ENCODE data around the gene DOCK1.
"Not testable (repeated sequence)": the region's sequence is repeated elsewhere in the genome, so short reads cannot be mapped to it uniquely, and the experiment has no call there.

DOCK1 gene

DNA sequence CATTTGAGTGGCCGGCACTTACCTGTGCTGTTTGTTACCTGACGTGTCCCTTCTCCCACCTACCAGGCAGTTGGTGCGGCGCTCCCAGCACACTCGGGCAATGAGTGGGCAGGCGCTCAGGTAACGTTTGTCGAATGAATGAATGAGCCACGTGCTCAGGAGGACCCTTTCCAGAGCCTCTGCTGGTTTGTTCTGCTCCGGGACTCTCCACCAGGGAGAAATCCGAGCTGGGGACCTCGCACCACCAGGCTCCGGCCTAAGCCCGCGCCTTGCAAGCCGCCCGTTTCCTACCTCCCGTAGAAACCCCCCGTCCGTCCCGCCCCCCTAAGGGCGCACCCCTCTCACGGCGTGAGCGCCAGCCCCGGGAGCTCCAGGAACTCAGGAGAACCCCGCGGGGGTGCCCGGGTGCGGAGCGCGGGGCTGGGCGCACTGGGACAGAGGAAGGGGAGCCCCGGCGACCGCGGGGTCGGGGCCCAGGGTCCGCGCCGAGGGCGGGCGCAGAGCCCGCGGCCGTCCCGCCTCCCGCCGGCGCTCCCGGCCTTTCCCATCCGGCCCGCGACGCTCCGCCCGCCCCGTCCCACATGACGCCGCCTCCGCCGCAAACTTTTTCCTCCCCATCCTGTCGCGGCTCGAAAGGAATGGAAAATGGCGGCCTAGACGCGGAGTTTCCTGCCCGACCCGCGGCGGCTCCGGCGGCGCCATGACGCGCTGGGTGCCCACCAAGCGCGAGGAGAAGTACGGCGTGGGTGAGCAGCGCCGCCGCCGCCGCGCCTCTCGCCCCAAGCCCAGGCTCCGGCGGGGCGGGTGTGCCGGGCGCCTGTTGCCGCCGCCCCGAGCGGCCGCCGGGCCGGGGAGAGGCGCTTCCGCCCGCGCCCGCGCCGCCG, at the start of gene DOCK1:
Gene DOCK1, plus strand, starts transcription at position 611 of the 884 bp plus-strand sequence. Its CDS starts 90 bp downstream, at position 701.
- no peak for DNase-seq (ENCODE audit: low read depth in 2 of 2)

DNA sequence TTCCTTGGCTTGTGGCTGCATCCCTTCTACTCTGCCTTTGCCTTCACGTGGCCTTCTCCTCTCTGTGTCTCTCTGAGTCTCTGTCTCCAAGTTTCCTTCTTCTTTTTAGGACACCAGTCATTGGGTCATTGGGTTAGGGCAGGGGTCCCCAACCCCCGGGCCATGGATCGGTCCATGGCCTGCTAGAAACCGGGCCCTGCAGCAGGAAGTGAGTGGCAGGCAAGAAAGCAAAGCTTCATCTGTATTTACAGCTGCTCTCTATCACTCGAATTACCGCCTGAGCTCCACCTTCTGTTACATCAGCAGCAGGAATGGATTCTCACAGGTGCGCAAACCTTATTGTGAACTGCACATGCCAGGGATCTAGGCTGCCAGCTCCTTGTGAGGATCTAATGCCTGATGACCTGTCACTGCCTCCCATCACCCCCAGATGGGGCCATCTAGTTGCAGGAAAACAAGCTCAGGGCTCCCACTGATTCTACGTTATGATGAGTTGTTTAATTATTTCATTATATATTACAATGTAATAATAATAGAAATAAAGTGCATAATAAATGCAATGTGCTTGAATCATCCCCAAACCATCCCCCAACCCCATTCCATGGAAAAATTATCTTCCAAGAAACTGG, 47.9 kb upstream of the DOCK1 start:
- DNase-seq (ENCODE audit: low read depth in 2 of 2), result no peak

DNA sequence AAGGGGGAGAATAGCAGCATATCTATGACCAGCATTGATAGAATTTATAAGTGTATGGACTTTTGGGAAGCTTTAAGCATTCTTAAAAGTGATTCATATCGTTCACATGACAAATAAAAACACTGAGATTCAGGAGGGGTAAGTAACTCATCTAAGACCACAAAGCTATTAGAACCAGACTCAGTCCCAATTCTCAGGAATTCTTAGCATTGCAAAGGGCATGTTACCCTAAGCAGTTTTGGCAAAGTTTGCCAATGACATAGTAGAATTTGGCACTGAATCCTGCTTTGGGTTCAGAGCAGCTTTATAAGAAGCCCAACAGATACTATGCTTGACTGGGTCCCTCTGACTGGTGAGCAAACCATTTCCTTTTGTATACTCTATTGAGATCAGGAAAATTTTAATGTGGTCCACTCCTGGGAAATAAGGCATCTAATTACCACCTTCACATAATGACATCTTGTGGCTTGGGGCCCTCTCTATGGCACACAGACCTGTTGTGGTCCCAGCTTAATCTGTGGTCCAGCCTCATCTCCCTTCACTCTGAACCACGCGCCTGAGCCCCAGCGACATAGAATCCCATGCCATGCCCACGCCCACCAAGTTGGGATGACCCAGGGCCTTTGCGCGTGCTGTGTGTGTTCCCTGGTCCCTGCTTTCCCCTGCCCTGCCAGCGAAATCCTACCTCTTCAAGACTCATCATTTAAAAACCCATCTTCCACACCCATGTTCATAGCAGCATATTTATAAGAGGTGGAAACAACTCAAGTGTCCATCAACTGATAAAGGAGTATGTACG, 37.5 kb upstream of the DOCK1 start:
- no peak for DNase-seq (ENCODE audit: low read depth in 2 of 2)

DNA sequence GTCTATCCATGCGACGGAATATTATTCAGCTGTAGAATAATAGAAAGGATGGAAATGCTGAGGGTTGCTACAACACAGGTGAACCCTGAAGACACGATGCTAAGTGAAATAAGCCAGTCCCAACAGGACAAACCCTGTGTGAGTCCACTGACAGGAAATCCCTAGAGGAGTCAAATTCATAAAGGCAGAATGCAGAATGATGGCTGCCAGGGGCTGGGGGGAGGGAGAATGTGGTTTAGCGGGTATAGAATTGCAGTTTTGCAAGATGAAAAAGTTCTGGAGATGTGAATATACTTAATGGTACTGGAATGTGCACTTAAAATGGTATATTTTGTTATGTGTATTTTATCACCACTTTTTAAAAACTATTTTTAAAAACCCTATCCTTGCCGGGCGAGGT, 36.9 kb upstream of the DOCK1 start:
- DNase-seq (ENCODE audit: low read depth in 2 of 2), result no peak

DNA sequence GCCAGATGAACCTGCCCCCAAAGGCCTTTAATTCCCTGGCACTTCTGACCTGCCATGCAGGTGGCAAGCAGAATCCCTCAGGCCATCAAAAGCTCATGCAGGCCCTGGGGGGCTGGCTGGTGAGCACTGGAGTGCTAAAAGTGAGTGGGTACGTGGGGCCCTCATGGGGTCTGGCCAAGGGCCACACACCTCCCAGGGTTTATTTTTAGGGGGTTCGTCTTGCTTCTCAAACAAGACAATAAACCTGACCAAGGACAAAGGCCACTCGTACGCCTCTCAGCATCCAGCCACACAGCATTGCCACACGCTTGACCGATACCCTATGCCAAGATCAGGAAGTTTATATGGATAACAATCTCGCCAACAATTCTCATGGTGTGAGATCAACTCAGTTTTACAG, 33.1 kb upstream of the DOCK1 start:
- no peak for DNase-seq (ENCODE audit: low read depth in 2 of 2)

DNA sequence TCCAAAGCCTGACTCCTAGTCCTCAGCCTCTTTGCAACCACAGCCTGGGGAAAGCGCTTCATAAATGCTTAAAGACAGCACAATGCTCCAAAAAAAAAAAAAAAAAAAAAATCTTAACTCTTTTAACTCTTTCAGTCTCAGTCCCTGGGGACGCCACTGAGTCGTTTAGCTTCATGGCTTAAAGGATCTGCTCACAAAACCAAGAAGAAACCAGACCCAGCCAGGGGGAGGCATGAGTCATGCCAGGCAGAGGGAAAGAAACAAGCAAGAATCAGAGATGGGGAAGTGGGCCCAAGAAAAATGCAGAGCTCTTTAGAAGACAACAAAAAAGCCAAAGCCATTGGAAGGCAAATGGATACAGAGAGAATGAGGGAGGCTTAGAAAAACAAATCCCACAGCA, 32.5 kb upstream of the DOCK1 start:
- DNase-seq (ENCODE audit: low read depth in 2 of 2), result no peak

DNA sequence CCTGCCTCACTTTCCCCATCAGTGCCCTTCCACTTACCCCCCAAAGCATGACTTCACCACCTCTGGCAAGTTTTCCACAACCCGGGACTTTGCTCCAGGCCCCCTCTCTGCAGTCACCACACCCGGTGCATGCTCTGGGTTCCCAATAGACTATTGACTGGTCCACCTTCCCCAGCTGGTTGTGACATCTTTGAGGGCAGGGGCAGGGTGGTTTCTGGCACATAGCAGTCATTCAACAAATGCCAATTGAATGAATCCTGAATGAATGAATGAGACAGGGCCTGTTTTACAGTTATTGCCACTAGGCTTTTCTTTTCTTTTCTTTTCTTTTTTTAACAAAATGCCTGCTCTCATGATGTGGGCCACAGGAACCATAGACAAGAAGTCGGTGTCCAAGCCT, 28.8 kb upstream of the DOCK1 start:
- no peak for DNase-seq (ENCODE audit: low read depth in 2 of 2)

DNA sequence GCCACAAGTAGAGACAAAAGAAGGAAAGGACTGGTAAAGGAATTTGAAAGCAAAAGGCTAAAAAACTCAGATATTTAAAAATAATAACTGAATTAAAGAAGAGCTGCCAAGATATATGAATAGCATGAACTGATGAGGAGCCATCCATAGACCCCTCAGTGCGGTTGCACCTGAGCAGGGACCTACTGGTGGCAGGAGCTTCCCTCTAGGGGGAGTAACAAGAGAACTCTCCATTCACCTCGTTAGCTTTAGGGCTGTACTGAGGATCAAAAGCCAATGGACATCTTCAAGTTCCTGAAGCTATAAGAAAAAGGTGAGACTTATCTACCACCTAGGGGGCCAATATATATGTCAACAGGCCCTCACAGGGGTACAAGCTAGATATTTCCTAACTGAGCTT, 27.8 kb upstream of the DOCK1 start:
- no peak for DNase-seq (ENCODE audit: low read depth in 2 of 2)

DNA sequence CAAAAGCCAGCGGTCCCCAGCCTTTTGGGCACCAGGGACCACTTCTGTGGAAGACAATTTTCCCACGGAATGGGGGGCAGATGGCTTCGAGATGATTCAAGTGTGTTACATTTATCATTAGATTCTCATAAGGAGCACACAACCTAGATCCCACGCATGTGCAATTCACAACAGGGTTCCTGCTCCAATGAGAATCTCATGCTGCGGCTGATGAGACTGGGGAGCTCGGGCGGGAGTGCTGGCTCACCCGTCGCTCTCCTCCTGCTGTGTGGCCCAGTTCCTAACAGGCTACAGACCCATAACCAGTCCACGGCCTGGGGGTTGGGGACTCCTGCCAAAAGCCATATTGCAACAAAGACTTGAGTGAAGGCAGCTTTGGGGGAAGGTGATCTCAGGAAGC, 26.6 kb upstream of the DOCK1 start:
- no peak for DNase-seq (ENCODE audit: low read depth in 2 of 2)

DNA sequence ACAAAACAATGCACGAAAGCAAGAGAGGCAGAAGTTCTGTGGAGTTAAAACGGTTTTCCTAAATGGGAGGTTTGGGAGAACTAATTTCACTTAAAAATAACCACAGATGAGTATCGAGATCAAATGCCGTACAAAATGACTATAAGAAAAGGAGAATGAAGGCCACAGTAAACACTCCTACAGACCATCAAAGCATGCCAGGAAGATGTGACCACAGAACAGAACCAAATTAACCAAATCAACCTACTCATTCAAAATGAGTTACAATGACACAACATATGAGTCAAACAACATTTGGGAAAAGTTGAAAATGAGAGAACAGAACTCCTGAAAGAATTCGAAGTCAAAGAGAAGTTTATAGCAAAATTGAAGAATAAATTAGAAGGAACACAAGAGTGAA, 24.3 kb upstream of the DOCK1 start:
- DNase-seq (ENCODE audit: low read depth in 2 of 2), result no peak

DNA sequence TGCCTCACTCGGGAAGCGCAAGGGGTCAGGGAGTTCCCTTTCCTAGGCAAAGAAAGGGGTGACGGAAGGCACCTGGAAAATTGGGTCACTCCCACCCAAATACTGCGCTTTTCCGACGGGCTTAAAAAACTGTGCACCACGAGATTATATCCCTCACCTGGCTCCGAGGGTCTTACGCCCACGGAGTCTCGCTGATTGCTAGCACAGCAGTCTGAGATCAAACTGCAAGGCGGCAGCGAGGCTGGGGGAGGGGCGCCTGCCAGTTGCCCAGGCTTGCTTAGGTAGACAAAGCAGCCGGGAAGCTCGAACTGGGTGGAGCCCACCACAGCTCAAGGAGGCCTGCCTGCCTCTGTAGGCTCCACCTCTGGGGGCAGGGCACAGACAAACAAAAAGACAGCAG, 23.2 kb upstream of the DOCK1 start:
- DNase-seq (ENCODE audit: low read depth in 2 of 2), result not testable (repeated sequence)

DNA sequence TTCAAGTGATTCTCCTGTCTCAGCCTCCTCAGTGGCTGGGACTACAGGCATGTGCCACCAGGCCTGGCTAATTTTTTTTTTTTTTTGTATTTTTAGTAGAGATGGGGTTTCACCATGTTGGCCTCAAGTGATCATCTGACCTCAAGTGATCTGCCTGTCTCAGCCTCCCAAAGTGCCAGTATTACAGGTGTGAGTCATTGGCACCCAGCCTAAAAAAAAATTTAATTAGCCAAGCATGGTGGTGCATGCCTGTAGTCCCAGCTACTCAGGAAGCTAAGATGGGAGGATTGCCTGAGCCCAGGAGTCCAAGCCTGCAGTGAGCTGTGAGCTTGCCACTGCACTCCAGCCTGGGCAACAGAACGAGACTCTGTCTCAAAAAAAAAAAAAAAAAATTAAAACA, 16.8 kb upstream of the DOCK1 start:
- not testable (repeated sequence) for DNase-seq (ENCODE audit: low read depth in 2 of 2)

DNA sequence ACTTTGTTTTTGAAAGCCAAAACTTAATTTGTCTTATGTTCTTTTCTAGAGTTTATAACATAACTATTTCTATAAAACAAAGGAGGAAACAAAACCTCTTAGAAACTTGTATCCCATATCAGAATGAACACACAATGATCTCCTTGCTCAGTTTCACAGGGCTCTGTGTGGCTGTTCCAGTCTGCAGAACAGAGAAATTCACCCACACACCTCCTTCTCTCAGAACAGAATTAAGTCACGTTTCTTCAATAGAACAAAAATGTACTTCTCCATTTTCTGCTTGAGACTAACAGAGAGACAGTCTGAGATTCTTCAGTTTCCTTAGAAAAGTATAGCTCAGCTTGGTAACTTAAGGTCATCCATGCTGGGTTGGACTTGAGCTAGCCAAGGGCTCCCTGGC, 15.8 kb upstream of the DOCK1 start:
- DNase-seq (ENCODE audit: low read depth in 2 of 2), result no peak

DNA sequence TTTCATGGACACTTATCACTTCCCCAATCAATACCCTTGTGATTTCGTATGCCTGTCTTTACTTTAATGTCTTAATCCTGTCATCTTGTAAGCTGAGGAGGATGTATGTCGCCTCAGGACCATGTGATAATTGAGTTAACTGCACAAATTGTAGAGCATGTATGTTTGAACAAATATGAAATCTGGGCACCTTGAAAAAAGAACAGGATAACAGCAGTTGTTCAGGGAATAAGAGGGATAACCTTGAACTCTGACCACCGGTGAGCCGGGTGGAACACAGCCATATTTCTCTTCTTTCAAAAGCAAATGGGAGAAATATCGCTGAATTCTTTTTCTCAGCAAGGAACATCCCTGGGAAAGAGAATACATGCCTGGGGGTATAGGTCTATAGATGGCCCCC, 14.4 kb upstream of the DOCK1 start:
- DNase-seq (ENCODE audit: low read depth in 2 of 2), result not testable (repeated sequence)

DNA sequence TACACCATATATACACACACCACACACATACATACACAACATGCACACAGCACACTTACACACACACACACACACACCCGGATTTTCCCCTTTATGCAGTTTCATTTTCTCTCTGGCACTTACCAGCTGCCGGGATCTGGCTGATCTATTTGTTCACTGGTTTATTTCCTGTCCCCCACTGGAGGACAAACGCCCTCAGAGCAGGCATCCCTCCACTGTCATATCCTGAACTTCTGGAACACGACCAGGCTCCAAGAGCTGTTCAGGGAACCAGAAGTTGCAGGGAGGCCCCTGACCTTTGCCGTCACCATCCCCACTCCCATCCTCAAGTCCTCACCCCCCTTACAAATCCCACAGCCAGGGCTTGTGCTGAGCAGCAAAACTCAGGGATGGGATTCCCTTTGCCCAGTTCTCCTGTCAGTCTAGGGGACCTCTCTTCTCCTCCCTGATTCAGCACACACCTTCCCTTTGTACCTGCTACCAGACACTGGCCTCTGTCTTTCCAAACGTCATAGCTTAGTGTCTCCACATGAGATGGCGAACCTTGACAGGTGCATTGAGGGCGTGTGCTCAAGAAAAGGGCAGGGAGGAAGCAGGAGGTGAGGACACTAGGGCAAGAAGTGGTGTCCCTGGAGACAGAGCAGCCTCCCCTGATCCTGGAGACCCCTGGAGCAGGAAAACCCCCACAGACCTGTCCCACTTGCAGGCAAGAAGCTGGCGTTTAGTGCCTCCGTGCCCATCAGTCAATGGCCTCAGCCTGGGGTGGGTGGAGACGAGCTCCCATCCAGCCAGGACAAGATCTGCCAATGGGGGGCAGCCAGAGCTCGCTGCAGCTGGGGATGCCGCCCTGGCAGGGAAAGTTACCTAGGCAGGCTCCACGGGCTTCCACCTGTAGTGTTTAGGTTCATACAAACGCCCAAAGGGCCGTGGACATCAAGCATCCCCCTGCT, 12.7 kb upstream of the DOCK1 start:
- DNase-seq (ENCODE audit: low read depth in 2 of 2), result no peak

DNA sequence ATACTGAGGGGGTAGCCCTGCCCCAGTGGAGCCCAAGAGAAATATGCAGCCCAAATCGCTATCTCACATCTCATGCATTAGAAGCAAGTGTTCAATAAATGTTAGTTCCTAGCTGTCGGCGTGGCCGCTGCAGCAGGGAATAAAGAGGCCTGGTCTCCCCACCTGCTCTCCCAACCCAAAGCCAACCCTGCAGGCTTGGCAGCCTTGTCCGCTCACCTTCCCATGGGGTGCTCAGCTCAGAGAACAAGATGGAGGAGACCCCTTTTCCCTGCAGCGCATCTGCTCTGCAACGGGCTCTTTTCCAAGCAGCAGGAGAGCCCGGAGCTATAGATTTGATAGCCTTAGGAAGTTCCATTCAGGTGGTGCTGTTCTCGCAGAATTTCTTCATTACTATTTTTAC, 12.0 kb upstream of the DOCK1 start:
- no peak for DNase-seq (ENCODE audit: low read depth in 2 of 2)

DNA sequence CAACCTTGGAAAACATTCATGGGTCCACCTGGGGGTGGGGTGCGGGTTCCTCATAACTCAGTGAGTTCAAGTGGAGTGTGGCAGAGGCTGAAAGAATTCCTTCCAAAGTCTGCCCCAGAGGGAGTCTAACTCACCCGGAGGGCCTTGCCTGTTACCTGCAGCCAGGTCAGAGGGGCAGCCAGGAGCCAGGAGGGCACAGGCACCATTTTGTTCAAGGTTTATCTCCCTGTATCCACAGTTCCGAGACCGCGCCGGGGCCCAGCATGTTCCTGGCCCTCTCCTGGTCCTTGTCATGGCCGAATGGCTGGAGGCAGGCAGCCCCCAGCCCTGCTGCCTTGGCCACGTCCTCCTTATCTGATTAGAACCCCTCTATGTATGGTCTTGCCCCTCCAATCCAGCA, 11.4 kb upstream of the DOCK1 start:
- DNase-seq (ENCODE audit: low read depth in 2 of 2), result no peak

DNA sequence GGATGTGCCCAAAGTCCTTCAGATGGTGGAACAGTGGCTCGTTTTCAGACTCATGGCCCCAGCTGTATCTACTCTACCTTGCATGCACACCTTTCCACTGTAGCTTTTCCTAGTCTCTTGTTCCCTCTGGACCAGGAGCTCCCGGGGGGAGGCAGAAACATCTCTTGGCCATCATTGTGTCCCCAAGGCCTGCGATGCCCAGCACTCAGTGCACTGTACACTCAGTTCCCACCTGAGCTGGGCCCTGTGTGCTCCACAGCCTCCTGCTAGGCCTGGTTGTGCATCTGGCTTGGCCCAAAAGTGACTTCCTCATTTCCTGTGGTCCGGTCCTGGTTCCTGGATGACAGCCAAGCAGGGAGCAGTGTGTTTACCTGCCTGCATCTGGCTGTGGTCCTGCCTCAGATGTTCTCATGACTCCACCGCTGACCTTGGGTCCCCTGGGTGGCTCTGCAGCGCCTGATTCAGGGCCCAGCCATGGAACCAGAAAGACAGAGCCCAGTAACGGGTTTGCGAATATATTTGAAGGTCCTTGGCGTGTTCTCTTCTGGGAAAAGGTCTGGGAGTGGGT, 9.9 kb upstream of the DOCK1 start:
- DNase-seq (ENCODE audit: low read depth in 2 of 2), result no peak

DNA sequence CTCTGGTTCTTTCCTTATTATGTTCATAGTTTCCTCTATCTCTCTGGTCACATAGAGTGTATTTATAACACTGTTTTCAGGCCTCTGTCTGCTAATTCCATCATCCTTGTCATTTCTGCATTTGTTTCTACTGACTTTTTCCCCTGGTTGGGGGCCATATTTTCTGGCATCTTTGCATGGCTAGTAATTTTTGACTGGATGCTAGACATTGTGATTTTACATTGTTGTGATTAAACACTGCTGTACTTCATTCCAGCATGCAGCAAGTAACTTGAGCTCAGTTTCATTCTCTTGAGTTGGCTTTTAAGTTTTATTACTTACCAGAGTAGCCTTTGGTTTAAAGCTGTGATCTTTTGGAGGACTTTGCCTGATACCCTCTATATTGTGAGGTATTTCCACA, 6.8 kb upstream of the DOCK1 start:
- no peak for DNase-seq (ENCODE audit: low read depth in 2 of 2)

DNA sequence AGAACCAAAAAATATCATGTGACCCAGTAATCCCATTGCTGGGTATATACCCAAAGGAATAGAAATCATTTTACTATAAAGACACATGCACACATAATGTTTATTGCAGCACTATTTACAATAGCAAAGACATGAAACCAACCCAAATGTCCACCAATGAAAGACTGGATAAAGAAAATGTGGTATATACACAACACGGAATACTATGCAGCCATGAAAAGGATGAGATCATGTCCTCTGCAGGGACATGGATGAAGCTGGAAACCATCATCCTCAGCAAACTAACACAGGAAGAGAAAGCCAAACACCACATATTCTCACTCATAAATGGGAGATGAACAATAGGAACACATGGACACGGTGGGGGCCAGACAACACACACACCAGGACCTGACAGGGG, 5.7 kb upstream of the DOCK1 start:
- DNase-seq (ENCODE audit: low read depth in 2 of 2), result not testable (repeated sequence)

DNA sequence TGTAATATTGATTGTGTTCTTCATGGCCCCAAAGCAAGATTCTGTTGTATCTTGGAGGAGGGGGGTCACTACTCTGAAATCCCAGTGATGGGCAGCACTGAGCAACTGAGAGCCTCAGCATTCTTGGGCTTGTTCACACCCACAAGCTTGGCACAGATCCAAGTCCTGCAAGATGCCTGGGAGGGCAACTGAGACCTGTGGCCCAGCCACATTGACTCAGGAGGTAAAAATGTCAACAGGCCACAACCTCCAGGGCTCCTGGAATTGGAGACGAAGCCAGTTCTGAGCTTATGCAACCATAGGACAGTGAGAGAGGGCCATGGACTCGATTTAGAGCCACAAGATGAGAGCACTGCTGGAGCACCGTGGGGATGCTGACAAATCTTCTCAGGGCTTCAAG, 3.1 kb upstream of the DOCK1 start:
- DNase-seq (ENCODE audit: low read depth in 2 of 2), result no peak
